GM18858 (cell line): ENCODE results near the gene ZNF496.

Experiments used
- ATAC-seq: cut with Tn5 transposase; IDR thresholded peaks from one replicate; pipeline ENCODE4 v1.9.1; 2021; ENCODE audit not compliant: unreplicated experiment

Gene ZNF496

GRCh38 chr1:247330548-247331171, 1.0 kb downstream of the ZNF496 start:
- ATAC-seq, result peak; percentile 16

- ATAC-seq, result no peak
These were observed 2.5 kb downstream of the ZNF496 start for GRCh38 chr1:247329097-247329617.

- ATAC-seq, result no peak
These were observed 3.4 kb downstream of the ZNF496 start for GRCh38 chr1:247328311-247328710.

GRCh38 chr1:247326411-247327130, 5.1 kb downstream of the ZNF496 start:
- ATAC-seq, result no peak

GRCh38 chr1:247324923-247325322, 6.7 kb downstream of the ZNF496 start:
- ATAC-seq, result no peak

GRCh38 chr1:247324204-247324787, 7.4 kb downstream of the ZNF496 start:
- no peak for ATAC-seq

GRCh38 chr1:247322849-247323586, 8.6 kb downstream of the ZNF496 start:
- ATAC-seq, result peak; percentile 45

GRCh38 chr1:247322442-247322841, 9.2 kb downstream of the ZNF496 start:
- peak; percentile 38 for ATAC-seq

GRCh38 chr1:247317702-247318101, 14.0 kb downstream of the ZNF496 start:
- no peak for ATAC-seq

GRCh38 chr1:247316590-247317197, 15.0 kb downstream of the ZNF496 start:
- ATAC-seq, result no peak

GRCh38 chr1:247304031-247304430, 27.6 kb downstream of the ZNF496 start:
- no peak for ATAC-seq

- ATAC-seq, result no peak
These were observed 28.5 kb downstream of the ZNF496 start for GRCh38 chr1:247303216-247303615.

GRCh38 chr1:247301176-247301540, 30.5 kb downstream of the ZNF496 start:
- ATAC-seq, result no peak

GRCh38 chr1:247300491-247301175, 31.0 kb downstream of the ZNF496 start:
- no peak for ATAC-seq

GRCh38 chr1:247299723-247300381, 31.8 kb downstream of the ZNF496 start:
- ATAC-seq, result no peak

GRCh38 chr1:247298701-247299100, 33.0 kb downstream of the ZNF496 start:
- ATAC-seq, result no peak

GRCh38 chr1:247298124-247298481, 33.6 kb downstream of the ZNF496 start:
- ATAC-seq, result no peak

GRCh38 chr1:247297263-247298123, 34.2 kb downstream of the ZNF496 start:
- ATAC-seq, result no peak

- ATAC-seq, result no peak
These were observed 35.0 kb downstream of the ZNF496 start for GRCh38 chr1:247296599-247297180.
